Stimulated activated naive CD8-positive, alpha-beta T cell treated with anti-CD3 and anti-CD28 coated beads, Interleukin-15, amount 100 ng/mL, for 72 hours (primary cell): Measurements from ENCODE around the gene CMTM1.
A peak's percentile ranks its signal among the peaks of the same experiment; 100 is the strongest.
"Not testable (repeated sequence)": the region's sequence is repeated elsewhere in the genome, so short reads cannot be mapped to it uniquely, and the experiment has no call there.

Experiments used
- ATAC-seq: fragments of 150-1000 bp; cut with Tn5 transposase; 2 replicates; pipeline ENCODE4 v1.10.0; 2021; ENCODE audit warnings: mild to moderate bottlenecking, moderate library complexity
- DNase-seq, 2 donors: peaks; one replicate each; pipeline ENCODE4 v3.0.0; 2021 to 2022
- H3K27ac Mint-ChIP-seq, 2 donors: one replicate each; pipeline ENCODE4 v1.8.0; 2022; ENCODE audit warnings: mild to moderate bottlenecking in 2 of 2, mixed read lengths in 2 of 2, moderate library complexity in 2 of 2
- H3K27me3 Mint-ChIP-seq: one replicate; pipeline ENCODE4 v1.8.0; 2022; ENCODE audit warnings: mixed read lengths
- H3K4me1 Mint-ChIP-seq: one replicate; pipeline ENCODE4 v1.8.0; 2022; ENCODE audit warnings: mild to moderate bottlenecking, mixed read lengths
- H3K4me3 Mint-ChIP-seq, 2 donors: one replicate each; pipeline ENCODE4 v1.8.0; 2022; ENCODE audit warnings: mild to moderate bottlenecking in 2 of 2, mixed read lengths in 2 of 2, moderate library complexity in 1 of 2
- H3K9me3 Mint-ChIP-seq, 2 donors: one replicate each; pipeline ENCODE4 v1.8.0; 2022; ENCODE audit warnings: mixed read lengths in 2 of 2

The CMTM1 gene

DNA sequence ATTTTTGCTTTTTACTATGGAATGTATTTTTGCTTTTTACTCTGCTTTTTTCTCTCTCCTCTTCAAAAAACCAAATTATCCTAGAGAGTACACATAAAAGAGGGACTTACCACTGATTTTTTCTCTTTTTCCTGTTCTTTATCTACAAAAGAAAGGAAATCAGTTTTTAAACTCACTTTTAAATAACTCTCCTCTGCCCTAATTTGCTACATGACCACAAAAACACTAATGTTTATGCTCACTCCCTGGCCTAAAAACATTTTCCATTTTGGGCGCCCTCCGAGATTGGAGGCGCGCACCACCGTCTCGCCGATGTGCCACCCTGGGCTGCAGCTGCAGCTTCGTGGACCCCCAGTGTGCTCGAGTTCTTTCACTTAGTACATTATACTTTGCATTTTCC lies 17.4 kb upstream of the CMTM1 start:
- no peak for DNase-seq
- H3K27me3 Mint-ChIP-seq = no peaks in the 10 kb centered on the region
- peaks cover 64% of the 10 kb centered on the region for H3K4me1 Mint-ChIP-seq
- no peak for ATAC-seq
- no peaks in the 10 kb centered on the region for H3K9me3 Mint-ChIP-seq
- H3K27ac Mint-ChIP-seq = peak overlapping the region in 1 of 2 donors; percentile 89
- peak overlapping the region; percentile 69 to 75 for H3K4me3 Mint-ChIP-seq

DNA sequence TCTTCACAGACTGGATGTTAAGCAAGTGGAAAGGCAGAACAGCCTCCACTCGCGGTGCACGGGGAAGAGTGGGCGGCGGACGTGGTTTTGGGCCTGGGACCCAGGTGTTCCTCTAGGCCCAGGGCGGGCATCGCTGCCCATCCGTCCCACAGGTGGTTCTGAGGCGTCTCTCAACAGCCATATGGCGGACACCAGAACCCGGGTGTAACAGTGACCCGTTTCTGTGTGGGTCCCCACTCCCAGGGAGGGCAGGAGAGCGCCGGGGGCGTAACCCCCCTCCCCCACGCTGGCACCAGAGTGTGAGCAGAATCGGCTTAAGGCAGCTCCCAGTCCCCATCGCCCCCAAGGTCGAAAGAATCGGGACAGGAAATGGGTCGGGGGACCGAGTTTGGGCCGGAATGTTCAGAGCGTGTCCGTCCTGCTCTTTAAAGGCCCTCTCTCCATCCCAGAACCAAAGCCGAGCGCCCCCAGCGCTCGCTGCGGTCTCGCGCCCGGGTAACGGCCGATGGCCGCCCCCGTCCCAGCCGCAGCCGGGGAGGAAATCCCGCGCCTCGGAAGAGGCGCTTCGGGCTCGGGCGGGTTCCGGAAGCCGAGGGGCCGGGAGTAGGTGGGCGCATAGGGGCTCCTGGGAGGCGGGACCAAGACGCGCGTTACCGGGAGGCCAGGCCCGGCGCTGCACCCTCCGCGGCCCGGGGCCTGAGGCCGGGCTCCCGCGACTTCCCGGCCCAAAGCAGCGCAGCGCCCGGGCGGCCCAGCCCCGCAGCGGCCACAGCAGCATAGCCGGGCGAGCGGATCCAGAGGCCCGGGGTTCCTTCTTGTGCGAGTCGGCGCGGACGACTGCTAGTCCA lies 16.7 kb upstream of the CMTM1 start, which contains the start of gene TK2:
Gene TK2, minus strand, starts transcription at position 839 of the 848 bp plus-strand sequence. Its CDS starts 61 bp downstream, at position 778.
- Mint-ChIP-seq H3K9me3 (no peaks in the 10 kb centered on the region), H3K4me3 (peak within 1 kb of the TSS; percentile 87 to 90), H3K4me1 (peaks cover 64% of the 10 kb centered on the region), H3K27me3 (no peaks in the 10 kb centered on the region), H3K27ac (peak within 1 kb of the TSS; percentile 89 to 97)
- peak; percentile 70 to 82 for DNase-seq
- peak; percentile 75 for ATAC-seq

DNA sequence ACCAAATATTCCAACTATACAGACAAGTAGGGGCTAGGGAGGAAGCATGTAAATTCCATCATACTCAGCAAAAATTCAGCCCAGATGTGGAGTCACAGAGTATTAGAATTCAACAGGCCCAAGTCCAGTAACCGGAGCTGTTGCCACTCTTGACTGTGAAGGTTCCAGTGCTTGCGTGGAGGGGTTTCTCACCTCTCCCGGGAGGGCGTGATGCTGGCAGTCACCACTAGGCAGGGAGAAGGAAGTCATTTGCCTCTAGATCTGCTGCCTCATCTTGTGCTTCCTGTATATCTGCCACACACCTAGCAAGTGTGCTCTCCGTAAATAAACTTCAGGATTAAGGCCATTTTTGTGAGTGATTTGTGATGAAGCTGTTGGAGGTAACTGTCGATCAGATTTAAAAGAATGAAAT lies 14.9 kb upstream of the CMTM1 start:
- peak overlapping the region; percentile 43 to 95 for H3K27ac Mint-ChIP-seq
- ATAC-seq (peak; percentile 48), DNase-seq (peak; percentile 51 to 68)
- H3K4me3 Mint-ChIP-seq = peak overlapping the region; percentile 87 to 91
- H3K4me1 Mint-ChIP-seq = peaks cover 82% of the 10 kb centered on the region
- no peaks in the 10 kb centered on the region for H3K27me3 Mint-ChIP-seq
- H3K9me3 Mint-ChIP-seq = no peaks in the 10 kb centered on the region

DNA sequence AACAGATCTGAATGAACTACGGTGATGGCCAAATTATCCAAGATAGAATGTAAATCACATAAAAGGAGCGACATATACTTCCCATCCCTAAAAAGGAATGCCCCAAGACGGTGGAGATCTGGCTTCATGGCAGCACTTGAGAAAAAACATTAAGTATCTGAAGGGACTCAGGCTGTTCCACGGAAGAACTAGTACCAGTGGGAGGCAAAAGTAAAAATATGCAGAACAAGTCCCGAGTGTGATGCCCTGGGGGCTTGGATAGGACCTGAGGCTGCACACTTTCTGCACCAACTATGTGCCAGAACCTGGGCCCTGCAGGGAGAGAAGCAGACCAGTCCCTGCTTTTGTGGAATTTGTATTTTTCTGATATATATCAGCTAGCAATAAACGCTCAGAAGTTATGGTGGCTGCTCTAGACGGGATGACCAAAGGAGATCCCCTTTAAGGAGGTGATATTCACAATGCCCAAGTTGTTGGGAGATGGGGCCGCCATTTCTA lies 14.4 kb upstream of the CMTM1 start:
- Mint-ChIP-seq H3K27me3 (no peaks in the 10 kb centered on the region), H3K9me3 (no peaks in the 10 kb centered on the region), H3K4me1 (peaks cover 82% of the 10 kb centered on the region), H3K27ac (peak overlapping the region; percentile 95 to 97), H3K4me3 (peak overlapping the region; percentile 87 to 91)
- ATAC-seq = peak; percentile 5
- no peak for DNase-seq

DNA sequence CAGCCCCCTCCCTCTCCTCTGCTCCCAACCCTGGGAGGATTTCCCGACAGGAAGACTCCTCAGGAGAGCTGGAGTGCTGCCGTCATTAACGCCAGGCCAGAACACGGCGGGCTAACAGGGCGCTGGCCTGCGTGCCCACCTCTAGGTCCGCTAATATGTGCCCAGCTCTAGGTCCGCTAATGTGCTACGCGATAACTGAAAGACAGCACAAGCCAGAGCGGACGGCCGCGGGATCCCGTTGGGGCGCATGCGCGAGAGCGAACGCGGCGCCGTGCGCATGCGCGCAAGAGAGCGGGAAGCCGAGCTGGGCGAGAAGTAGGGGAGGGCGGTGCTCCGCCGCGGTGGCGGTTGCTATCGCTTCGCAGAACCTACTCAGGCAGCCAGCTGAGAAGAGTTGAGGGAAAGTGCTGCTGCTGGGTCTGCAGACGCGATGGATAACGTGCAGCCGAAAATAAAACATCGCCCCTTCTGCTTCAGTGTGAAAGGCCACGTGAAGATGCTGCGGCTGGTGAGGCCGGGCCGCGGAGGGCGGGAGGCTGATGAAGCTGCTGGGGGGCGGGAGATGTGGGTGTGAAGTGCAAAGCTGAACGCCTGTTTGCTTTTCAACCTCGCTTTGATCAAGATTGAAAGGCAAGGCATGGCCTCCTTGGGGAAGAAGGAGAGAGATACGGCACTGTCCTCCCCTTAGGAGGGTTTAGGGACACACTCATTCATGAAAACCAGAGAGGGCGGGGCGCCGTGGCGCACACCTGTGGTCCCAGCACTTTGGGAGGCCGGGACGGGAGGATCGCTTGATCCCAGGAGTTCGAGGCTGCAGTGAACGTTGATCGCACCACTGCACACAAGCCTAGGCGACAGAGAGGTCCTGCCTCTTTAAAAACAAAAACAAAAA lies 13.7 kb upstream of the CMTM1 start, which contains the start of gene CKLF:
Gene CKLF, plus strand, starts transcription at position 291 of the 892 bp plus-strand sequence. Its CDS starts 140 bp downstream, at position 431.
- peaks cover 79% of the 10 kb centered on the region for H3K4me1 Mint-ChIP-seq

DNA sequence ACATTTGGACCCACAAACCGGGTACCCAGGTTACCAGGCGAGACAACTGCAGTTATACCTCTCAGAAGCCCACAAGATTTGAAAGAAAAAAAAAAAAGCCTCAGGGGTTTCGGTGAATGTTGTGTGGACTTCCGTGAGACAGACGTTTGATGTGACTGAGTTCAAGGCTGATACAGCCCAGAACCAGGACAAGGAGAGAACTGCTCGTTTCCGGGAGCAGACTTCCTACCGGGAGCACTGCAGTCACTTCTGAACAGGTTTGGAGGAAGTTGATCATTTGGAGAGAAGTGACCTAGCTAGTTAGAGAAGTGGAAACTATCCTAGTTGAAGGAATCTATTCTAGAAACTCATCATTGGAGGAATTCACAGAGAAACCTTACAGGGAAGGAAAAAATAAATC lies 13.0 kb upstream of the CMTM1 start:
- Mint-ChIP-seq H3K4me3 (peak overlapping the region; percentile 87 to 91), H3K27me3 (no peaks in the 10 kb centered on the region), H3K4me1 (peaks cover 75% of the 10 kb centered on the region), H3K9me3 (no peaks in the 10 kb centered on the region), H3K27ac (peak overlapping the region; percentile 95 to 97)
- DNase-seq (no peak), ATAC-seq (no peak)

More for the DNA sequence above, 13.7 kb upstream of the CMTM1 start, which contains the start of gene CKLF:
- Mint-ChIP-seq H3K4me3 (peak within 1 kb of the TSS; percentile 87 to 91), H3K27me3 (no peaks in the 10 kb centered on the region), H3K9me3 (no peaks in the 10 kb centered on the region), H3K27ac (peak within 1 kb of the TSS; percentile 95 to 97)
- peak; percentile 95 to 97 for DNase-seq
- peak; percentile 76 for ATAC-seq

DNA sequence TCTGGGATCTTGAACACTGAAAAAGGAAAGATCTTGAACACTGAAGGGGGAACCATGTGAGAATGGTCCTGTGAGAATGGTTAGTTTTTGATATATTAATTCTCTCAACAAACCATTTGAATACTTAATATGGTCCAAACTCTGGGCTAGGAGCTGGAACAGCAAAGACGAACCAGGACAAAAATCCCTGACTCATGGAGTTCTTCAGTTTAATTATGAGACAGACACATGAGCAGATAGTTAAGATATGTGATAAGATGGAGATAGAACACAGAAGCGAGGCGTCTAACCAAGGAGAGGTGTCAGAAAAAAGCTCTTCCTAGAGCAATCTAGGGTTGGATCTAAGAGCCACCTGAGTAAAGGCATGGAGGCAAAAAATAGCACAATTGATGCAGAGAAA lies 12.2 kb upstream of the CMTM1 start:
- Mint-ChIP-seq H3K27me3 (no peaks in the 10 kb centered on the region), H3K27ac (peak overlapping the region in 1 of 2 donors; percentile 77), H3K9me3 (no peaks in the 10 kb centered on the region), H3K4me1 (peaks cover 70% of the 10 kb centered on the region), H3K4me3 (peak overlapping the region; percentile 87 to 91)
- ATAC-seq = no peak
- DNase-seq = no peak

DNA sequence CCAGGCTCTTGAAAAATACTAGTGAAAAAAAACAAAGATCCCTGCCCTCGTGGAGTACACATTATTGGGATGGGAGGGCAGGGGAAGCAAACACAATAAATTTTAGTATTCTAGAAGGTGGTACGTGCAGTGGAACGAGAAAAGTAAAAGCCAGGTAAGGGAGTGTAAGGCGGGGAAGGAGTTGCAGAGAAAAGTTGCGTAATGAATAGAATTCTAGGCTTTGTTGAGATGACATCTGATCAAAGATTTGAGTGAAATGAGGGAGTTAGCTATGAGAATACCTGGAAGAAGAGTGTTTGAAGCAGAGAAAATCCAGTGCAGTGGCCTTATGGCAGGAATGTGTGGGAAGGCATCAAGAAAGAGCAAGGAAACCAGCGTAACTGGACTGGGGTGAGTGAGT lies 11.7 kb upstream of the CMTM1 start:
- H3K9me3 Mint-ChIP-seq = no peaks in the 10 kb centered on the region
- peaks cover 68% of the 10 kb centered on the region for H3K4me1 Mint-ChIP-seq
- H3K27ac Mint-ChIP-seq = peak overlapping the region in 1 of 2 donors; percentile 3
- DNase-seq = no peak
- ATAC-seq = no peak
- no peaks in the 10 kb centered on the region for H3K27me3 Mint-ChIP-seq
- H3K4me3 Mint-ChIP-seq = peak overlapping the region; percentile 87 to 91

DNA sequence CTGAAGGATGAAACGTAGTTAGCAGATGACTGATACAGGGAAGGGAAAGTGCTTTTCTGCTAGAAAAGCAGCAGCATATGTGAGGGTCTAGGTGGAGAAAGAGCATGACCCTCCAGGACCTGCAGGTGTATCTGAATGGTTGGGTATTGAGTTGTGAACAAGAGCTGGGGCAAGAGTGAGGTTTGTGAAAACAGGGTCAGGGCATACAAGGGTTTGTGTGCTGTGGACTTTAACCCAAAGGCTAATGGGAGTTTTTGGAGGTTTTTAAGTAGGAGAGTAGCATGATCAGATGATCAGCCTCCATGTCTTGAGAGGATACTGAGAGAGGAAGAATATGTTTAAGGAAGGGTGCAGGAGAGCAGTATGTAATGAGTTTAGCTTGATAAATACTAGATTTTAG lies 6.1 kb upstream of the CMTM1 start:
- H3K4me1 Mint-ChIP-seq = peaks cover 68% of the 10 kb centered on the region
- H3K27me3 Mint-ChIP-seq = no peaks in the 10 kb centered on the region
- no peak for DNase-seq
- H3K4me3 Mint-ChIP-seq = no peak overlapping the region
- H3K9me3 Mint-ChIP-seq = no peaks in the 10 kb centered on the region
- peak overlapping the region in 1 of 2 donors; percentile 0 for H3K27ac Mint-ChIP-seq
- ATAC-seq = no peak

DNA sequence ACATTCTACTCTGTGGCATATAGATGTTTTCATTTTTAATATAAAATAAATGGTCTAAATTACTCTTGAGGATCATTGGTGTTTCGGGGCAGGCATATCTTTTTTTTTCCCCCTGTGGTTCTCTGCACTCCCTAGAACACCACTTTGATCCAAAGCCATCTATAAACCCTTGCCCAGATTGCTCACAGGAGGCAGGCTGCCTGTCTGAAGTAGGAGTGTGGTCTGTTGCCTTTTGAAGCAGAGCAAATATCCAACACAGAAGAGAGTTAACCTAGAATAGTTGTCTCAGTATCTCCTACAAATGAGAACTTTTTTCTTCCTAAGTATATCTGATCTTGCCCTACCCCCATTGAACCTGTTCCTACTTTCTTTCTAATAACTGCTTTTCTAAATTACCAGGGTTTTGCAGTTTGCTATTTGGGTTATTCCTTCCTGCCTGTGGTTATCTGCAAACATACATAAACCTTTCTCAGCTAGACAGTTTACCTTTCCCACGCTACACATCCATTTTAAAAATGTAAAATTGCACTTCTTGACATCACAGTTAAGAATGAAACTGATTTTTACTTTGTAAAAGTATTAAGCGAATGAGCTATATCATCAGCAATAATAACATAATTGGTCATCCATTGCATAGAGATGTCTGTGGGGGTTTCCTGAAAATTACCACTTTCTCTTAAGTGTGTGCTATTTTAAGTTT lies 4.7 kb upstream of the CMTM1 start:
- ATAC-seq = no peak
- H3K4me3 Mint-ChIP-seq = no peak overlapping the region

DNA sequence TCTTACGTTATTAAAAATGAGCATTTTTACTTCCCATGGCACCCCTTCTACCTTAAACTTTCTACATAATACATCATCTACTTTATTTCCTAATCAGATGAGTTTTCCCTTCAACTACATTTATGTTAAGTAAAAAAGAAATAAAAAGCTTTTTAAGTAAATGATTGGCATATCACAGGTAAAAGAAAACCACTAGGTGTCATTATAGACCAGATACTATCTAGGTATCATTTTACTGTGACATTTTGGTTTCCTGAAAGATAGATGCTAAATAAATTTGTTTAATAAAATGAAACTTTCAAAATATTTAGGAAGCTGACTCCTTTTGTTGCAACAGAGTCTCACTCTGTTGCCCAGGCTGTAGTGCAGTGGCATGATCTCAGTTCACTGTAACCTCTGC lies 3.8 kb upstream of the CMTM1 start:
- H3K27me3 Mint-ChIP-seq = no peaks in the 10 kb centered on the region
- no peak for ATAC-seq
- H3K27ac Mint-ChIP-seq = no peak overlapping the region
- peaks cover 59% of the 10 kb centered on the region for H3K4me1 Mint-ChIP-seq
- no peak for DNase-seq
- H3K4me3 Mint-ChIP-seq = no peak overlapping the region
- H3K9me3 Mint-ChIP-seq = no peaks in the 10 kb centered on the region

More for the DNA sequence above, 4.7 kb upstream of the CMTM1 start:
- DNase-seq = no peak
- Mint-ChIP-seq H3K4me1 (peaks cover 60% of the 10 kb centered on the region), H3K27me3 (no peaks in the 10 kb centered on the region), H3K27ac (peak overlapping the region in 1 of 2 donors; percentile 1), H3K9me3 (no peaks in the 10 kb centered on the region)

DNA sequence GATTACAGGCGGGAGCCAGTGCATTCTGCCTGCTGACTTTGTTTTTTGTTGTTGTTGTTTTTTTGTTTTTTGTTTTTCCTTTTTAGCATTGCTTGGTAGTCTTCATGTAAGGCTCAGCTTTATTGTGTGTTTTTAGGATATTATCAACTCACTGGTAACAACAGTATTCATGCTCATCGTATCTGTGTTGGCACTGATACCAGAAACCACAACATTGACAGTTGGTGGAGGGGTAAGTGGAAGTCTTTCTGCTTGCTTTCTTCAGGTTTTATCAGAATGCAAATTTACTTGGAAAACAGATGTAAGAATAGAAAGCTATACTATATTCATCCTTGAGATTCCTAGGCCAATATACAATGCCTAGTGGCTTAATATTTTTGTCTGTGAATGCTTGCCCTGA lies 3.3 kb upstream of the CMTM1 start:
- H3K27ac Mint-ChIP-seq = no peak overlapping the region
- no peaks in the 10 kb centered on the region for H3K9me3 Mint-ChIP-seq
- H3K4me1 Mint-ChIP-seq = peaks cover 61% of the 10 kb centered on the region
- H3K27me3 Mint-ChIP-seq = no peaks in the 10 kb centered on the region
- ATAC-seq (no peak), DNase-seq (no peak)
- H3K4me3 Mint-ChIP-seq = no peak overlapping the region

DNA sequence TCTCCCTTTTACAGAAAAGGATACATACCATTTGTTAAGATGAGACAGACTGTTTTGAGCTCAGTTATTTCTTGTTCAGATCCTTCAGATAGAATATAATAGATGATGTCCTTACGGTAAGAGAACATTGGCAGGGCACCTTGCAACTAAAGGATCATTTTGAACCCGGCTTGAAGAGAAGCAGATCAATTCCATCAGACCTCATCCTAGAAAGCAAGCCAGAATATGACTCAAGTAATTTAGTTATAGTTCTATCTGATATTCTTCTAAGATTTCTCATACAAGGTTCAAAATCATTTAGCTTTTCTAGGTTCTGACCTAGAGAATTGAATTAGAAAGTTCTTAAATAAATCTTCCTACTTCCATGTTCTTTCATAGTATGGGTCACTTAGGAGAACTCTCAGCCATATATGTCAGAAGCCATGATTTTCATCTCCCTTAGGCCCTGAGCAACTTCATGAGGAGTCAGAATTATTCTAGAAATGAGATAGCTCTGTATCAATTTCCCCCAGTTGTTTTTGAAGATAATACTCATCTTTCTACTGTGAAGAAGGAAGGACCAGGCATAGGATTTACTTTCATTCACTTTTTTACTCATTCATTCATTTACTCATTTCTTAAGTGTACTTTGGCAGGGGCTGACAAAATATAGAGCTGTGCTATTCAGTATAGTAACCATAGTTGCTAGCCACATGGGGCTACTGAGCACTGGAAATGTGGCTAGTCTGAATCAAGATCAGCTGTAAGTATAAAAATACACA lies 2.5 kb upstream of the CMTM1 start:
- no peaks in the 10 kb centered on the region for H3K27me3 Mint-ChIP-seq
- no peak for DNase-seq
- peak overlapping the region in 1 of 2 donors; percentile 42 for H3K27ac Mint-ChIP-seq
- no peaks in the 10 kb centered on the region for H3K9me3 Mint-ChIP-seq
- peaks cover 63% of the 10 kb centered on the region for H3K4me1 Mint-ChIP-seq
- H3K4me3 Mint-ChIP-seq = peak overlapping the region in 1 of 2 donors; percentile 0
- peak; percentile 92 for ATAC-seq

DNA sequence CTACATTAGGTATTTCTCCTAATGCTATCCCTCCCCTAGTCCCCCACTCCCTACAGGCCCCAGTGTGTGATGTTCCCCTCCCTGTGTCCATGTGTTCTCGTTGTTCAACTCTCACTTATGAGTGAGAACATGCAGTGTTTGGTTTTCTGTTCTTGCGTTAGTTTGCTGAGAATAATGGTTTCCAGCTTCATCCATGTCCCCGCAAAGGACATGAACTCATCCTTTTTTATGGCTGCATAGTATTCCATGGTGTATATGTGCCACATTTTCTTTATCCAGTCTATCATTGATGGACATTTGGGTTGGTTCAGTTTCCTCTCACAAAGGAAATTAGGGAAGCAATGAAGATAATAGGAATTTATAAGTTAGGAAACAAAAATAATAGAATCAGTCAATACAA lies 1.0 kb downstream of the CMTM1 start:
- not testable (repeated sequence) for H3K9me3 Mint-ChIP-seq, ATAC-seq, H3K27me3 Mint-ChIP-seq, DNase-seq, H3K4me3 Mint-ChIP-seq
- peaks cover 36% of the 10 kb centered on the region for H3K4me1 Mint-ChIP-seq
- H3K27ac Mint-ChIP-seq = peak overlapping the region; percentile 21 to 69
